Transverse colon (tissue), 4 donors: ENCODE data around the gene SEL1L.

ENCODE experiments used
- POLR2A ChIP-seq: fragments of 450-650 bp; IDR thresholded peaks from one replicate; pipeline ENCODE4 v1.6.1; 2016; ENCODE audit warnings: antibody characterized with exemption, mild to moderate bottlenecking, moderate library complexity
- POLR2AphosphoS5 ChIP-seq, 3 donors: sonication (generic); formaldehyde crosslinking; IDR thresholded peaks; one replicate each; pipeline ENCODE4 v1.6.1; 2016; ENCODE audit warnings: antibody characterized with exemption in 3 of 3
- TF ChIP-seq, protein P1 (sequence below), 5 experiments: fragments of 200-600 bp in 3 of 5; fragments of 450-650 bp in 2 of 5; sonication (generic) in 3 of 5; IDR thresholded peaks; 1 replicate in 2 of 5; 2 replicates in 3 of 5; pipeline ENCODE4 v1.5.1; 2016 to 2017; ENCODE audit warnings: antibody characterized with exemption in 5 of 5, inconsistent platforms in 3 of 5, mild to moderate bottlenecking in 2 of 5, moderate library complexity in 1 of 5

DNA sequence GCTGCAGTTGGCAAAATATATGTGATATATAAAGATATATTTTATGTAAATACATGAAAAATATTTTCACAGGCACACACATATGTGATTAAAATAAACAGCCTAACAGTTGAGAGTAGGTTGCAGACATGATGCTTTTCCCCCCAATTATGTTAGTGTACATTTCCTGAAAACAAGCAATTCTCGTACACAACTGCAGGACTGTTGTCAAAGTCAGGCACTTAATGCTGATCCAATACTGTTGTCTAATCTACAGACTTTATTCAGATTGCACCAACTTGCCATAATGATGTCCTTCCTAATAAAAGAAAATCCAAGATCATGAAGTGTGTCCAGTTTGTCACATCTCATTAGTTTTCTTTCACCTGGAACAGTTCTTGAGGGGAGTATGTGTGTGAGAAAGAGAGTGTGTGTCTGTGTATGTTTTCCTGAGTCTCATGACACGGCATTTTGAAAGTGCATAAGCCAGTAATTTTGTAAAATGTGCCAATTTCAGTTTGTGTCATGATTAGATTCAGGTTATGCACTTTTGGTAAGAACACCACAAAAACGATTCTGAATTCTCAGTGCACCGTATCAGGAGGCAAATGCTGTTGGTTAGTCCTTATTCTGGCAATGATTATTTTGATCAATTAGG, 16.5 kb upstream of the SEL1L start:
- TF ChIP-seq POLR2A (no peak), POLR2AphosphoS5 (IDR thresholded peaks at IDR 0.05) (no peak)
- TF ChIP-seq, protein P1, sequence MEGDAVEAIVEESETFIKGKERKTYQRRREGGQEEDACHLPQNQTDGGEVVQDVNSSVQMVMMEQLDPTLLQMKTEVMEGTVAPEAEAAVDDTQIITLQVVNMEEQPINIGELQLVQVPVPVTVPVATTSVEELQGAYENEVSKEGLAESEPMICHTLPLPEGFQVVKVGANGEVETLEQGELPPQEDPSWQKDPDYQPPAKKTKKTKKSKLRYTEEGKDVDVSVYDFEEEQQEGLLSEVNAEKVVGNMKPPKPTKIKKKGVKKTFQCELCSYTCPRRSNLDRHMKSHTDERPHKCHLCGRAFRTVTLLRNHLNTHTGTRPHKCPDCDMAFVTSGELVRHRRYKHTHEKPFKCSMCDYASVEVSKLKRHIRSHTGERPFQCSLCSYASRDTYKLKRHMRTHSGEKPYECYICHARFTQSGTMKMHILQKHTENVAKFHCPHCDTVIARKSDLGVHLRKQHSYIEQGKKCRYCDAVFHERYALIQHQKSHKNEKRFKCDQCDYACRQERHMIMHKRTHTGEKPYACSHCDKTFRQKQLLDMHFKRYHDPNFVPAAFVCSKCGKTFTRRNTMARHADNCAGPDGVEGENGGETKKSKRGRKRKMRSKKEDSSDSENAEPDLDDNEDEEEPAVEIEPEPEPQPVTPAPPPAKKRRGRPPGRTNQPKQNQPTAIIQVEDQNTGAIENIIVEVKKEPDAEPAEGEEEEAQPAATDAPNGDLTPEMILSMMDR (IDR thresholded peaks at IDR 0.05) = no peak
